IMR-90 (cell line): ENCODE data around the gene RBFOX1. TPM values are rescaled to one million over a fixed set of nuclear protein-coding genes. Genes with fewer than 3 reads are reported as not detected.

Source experiments
- ATAC-seq: fragments of 200-7000 bp; cut with Tn5 transposase; 2 replicates; pipeline ENCODE4 v1.9.1; 2020; ENCODE audit warnings: low read depth, mild to moderate bottlenecking, moderate library complexity
- BruUV-seq: library from RNA; stranded (reverse); fragments of 400-500 nt; replicated peaks from 2 replicates; lab custom pipeline; 2021; lab: Mats Ljungman, UMichigan
- CTCF ChIA-PET: fragments of 300-600 bp; formaldehyde crosslinking; extraction: SDS; loops from one replicate; lab custom pipeline; 2021; ENCODE audit warnings: antibody characterized with exemption; lab: Yijun Ruan, JAX
- POLR2A ChIA-PET: fragments of 300-600 bp; sonication (Branson Sonifier 250); formaldehyde crosslinking; loops from one replicate; lab custom pipeline; 2022; ENCODE audit warnings: antibody characterized with exemption; ENCODE audit not compliant: unreplicated experiment; lab: Charles Lee
- DNase-seq: peaks from one replicate; pipeline ENCODE4 v3.0.0; 2013
- H2AFZ ChIP-seq: replicated peaks from 2 replicates; pipeline ENCODE3; 2013; ENCODE audit warnings: low read length, mild to moderate bottlenecking; ENCODE audit not compliant: poor library complexity
- H2AK5ac ChIP-seq: 2 replicates; pipeline ENCODE4 v1.6.1; 2013; ENCODE audit warnings: low read depth, low read length, inconsistent platforms
- H2AK9ac ChIP-seq: replicated peaks from 2 replicates; pipeline ENCODE3; 2013; ENCODE audit warnings: mild to moderate bottlenecking, low read depth, low read length, moderate library complexity; ENCODE audit not compliant: poor library complexity
- H2BK120ac ChIP-seq: 2 replicates; pipeline ENCODE4 v1.6.1; 2013; ENCODE audit warnings: low read depth, low read length, inconsistent platforms
- H2BK15ac ChIP-seq: 3 replicates; pipeline ENCODE4 v1.6.1; 2013; ENCODE audit warnings: low read depth, low read length, inconsistent platforms
- H2BK20ac ChIP-seq: 2 replicates; pipeline ENCODE4 v1.6.1; 2013; ENCODE audit warnings: low read depth, mild to moderate bottlenecking, inconsistent platforms, low read length, moderate library complexity
- H2BK5ac ChIP-seq: 2 replicates; pipeline ENCODE4 v1.6.1; 2013; ENCODE audit warnings: mild to moderate bottlenecking, low read depth, low read length, inconsistent platforms; ENCODE audit not compliant: poor library complexity, severe bottlenecking
- H3K14ac ChIP-seq: replicated peaks from 2 replicates; pipeline ENCODE4 v1.6.1; 2013; ENCODE audit warnings: low read depth, low read length, inconsistent platforms
- H3K18ac ChIP-seq: 2 replicates; pipeline ENCODE4 v1.6.1; 2013; ENCODE audit warnings: low read depth, low read length, control low read depth
- H3K23ac ChIP-seq: 2 replicates; pipeline ENCODE4 v1.6.1; 2013; ENCODE audit warnings: low read depth, low read length, inconsistent platforms
- H3K27ac ChIP-seq: 2 replicates; pipeline ENCODE4 v1.5.1; 2013; ENCODE audit warnings: mild to moderate bottlenecking, control low read depth, low read length; ENCODE audit not compliant: insufficient read depth
- H3K27me3 ChIP-seq: 2 replicates; pipeline ENCODE4 v1.6.1; 2013; ENCODE audit warnings: low read length; ENCODE audit not compliant: control insufficient read depth, insufficient read depth
- H3K36me3 ChIP-seq: 2 replicates; pipeline ENCODE4 v1.6.1; 2013; ENCODE audit warnings: low read length, mixed read lengths; ENCODE audit not compliant: control insufficient read depth, insufficient read depth
- H3K4ac ChIP-seq: 2 replicates; pipeline ENCODE4 v1.6.1; 2013; ENCODE audit warnings: low read depth, low read length, inconsistent platforms
- H3K4me1 ChIP-seq: 2 replicates; pipeline ENCODE4 v1.6.1; 2013; ENCODE audit warnings: low read length, mixed read lengths; ENCODE audit not compliant: control insufficient read depth, insufficient read depth
- H3K4me2 ChIP-seq: 2 replicates; pipeline ENCODE4 v1.6.1; 2013; ENCODE audit warnings: low read depth, mild to moderate bottlenecking, control low read depth, low read length, moderate library complexity
- H3K4me3 ChIP-seq: 2 replicates; pipeline ENCODE4 v1.5.1; 2013; ENCODE audit warnings: low read depth, mild to moderate bottlenecking, control low read depth, low read length, moderate library complexity; ENCODE audit not compliant: insufficient read depth
- H3K56ac ChIP-seq: 2 replicates; pipeline ENCODE4 v1.6.1; 2013; ENCODE audit warnings: low read length, inconsistent platforms; ENCODE audit not compliant: insufficient read depth; ENCODE audit errors: extremely low read depth
- H3K79me1 ChIP-seq, 2 experiments: 2 replicates each; pipeline ENCODE4 v1.6.1; 2013; ENCODE audit warnings: low read length in 2 of 2, inconsistent platforms in 1 of 2, low read depth in 1 of 2
- H3K9ac ChIP-seq: 2 replicates; pipeline ENCODE4 v1.6.1; 2013; ENCODE audit warnings: low read depth, low read length, control low read depth
- H3K9me1 ChIP-seq: 2 replicates; pipeline ENCODE4 v1.6.1; 2013; ENCODE audit warnings: low read length, inconsistent platforms; ENCODE audit not compliant: insufficient read depth
- H3K9me3 ChIP-seq: 2 replicates; pipeline ENCODE4 v1.6.1; 2013; ENCODE audit warnings: low read length; ENCODE audit not compliant: control insufficient read depth, insufficient read depth
- H4K20me1 ChIP-seq: 2 replicates; pipeline ENCODE4 v1.6.1; 2013; ENCODE audit warnings: low read length, inconsistent platforms; ENCODE audit not compliant: insufficient read depth
- H4K5ac ChIP-seq: 2 replicates; pipeline ENCODE4 v1.6.1; 2013; ENCODE audit warnings: mild to moderate bottlenecking, low read depth, low read length, control low read depth
- H4K8ac ChIP-seq, 2 experiments: 2 replicates each; pipeline ENCODE4 v1.6.1; 2013; ENCODE audit warnings: low read depth in 2 of 2, low read length in 2 of 2, control low read depth in 1 of 2, inconsistent platforms in 1 of 2
- H4K91ac ChIP-seq: 2 replicates; pipeline ENCODE4 v1.6.1; 2013; ENCODE audit warnings: low read depth, low read length, inconsistent platforms; ENCODE audit not compliant: insufficient read depth
- BHLHE40 ChIP-seq: fragments of 150-350 bp; IDR thresholded peaks from 2 replicates; pipeline ENCODE4 v1.6.1; 2016; ENCODE audit warnings: mild to moderate bottlenecking, low read depth, low read length
- CEBPB ChIP-seq: IDR thresholded peaks from 2 replicates; pipeline ENCODE4 v1.6.1; 2012; ENCODE audit warnings: low read depth, low read length, improper control_type of control experiment
- CHD1 ChIP-seq: IDR thresholded peaks from 2 replicates; pipeline ENCODE4 v1.6.1; 2012; ENCODE audit warnings: low read depth, low read length, improper control_type of control experiment
- ELK1 ChIP-seq: fragments of 150-350 bp; IDR thresholded peaks from 2 replicates; pipeline ENCODE4 v1.6.1; 2016; ENCODE audit warnings: low read depth, mild to moderate bottlenecking, low read length, moderate library complexity, borderline replicate concordance
- FOS ChIP-seq: fragments of 150-350 bp; IDR thresholded peaks from 2 replicates; pipeline ENCODE4 v1.6.1; 2016; ENCODE audit warnings: low read depth, low read length
- MAFK ChIP-seq: IDR thresholded peaks from 2 replicates; pipeline ENCODE4 v1.6.1; 2012; ENCODE audit warnings: low read depth, low read length, improper control_type of control experiment
- MAZ ChIP-seq: IDR thresholded peaks from 2 replicates; pipeline ENCODE4 v1.6.1; 2012; ENCODE audit warnings: low read depth, mild to moderate bottlenecking, low read length, improper control_type of control experiment, moderate library complexity, borderline replicate concordance
- MXI1 ChIP-seq: IDR thresholded peaks from 2 replicates; pipeline ENCODE4 v1.6.1; 2012; ENCODE audit warnings: low read depth, mild to moderate bottlenecking, low read length, moderate library complexity, borderline replicate concordance
- NFE2L2 ChIP-seq: fragments of 150-350 bp; IDR thresholded peaks from 2 replicates; pipeline ENCODE4 v1.6.1; 2016; ENCODE audit warnings: low read depth, mild to moderate bottlenecking, low read length
- POLR2A ChIP-seq: IDR thresholded peaks from 2 replicates; pipeline ENCODE4 v1.6.1; 2012; ENCODE audit warnings: mild to moderate bottlenecking, low read depth, low read length
- RAD21 ChIP-seq: IDR thresholded peaks from 2 replicates; pipeline ENCODE4 v1.6.1; 2012; ENCODE audit warnings: low read length, improper control_type of control experiment
- RCOR1 ChIP-seq: IDR thresholded peaks from 2 replicates; pipeline ENCODE4 v1.6.1; 2012; ENCODE audit warnings: mild to moderate bottlenecking, low read length, improper control_type of control experiment; ENCODE audit not compliant: insufficient replicate concordance
- RFX5 ChIP-seq: IDR thresholded peaks from 2 replicates; pipeline ENCODE4 v1.8.0; 2012; ENCODE audit warnings: low read depth, mild to moderate bottlenecking, low read length, moderate library complexity
- SMC3 ChIP-seq: fragments of 150-350 bp; IDR thresholded peaks from 2 replicates; pipeline ENCODE4 v1.6.1; 2016; ENCODE audit warnings: low read depth, mild to moderate bottlenecking, antibody characterized with exemption, low read length, moderate library complexity
- USF2 ChIP-seq: fragments of 150-350 bp; IDR thresholded peaks from 2 replicates; pipeline ENCODE4 v1.6.1; 2017; ENCODE audit warnings: mild to moderate bottlenecking, antibody characterized with exemption, low read length, low read depth
- WGBS, 2 experiments: methylation state at CpG; one replicate each; pipeline versions ENCODE4 v1.1.5 to v1.1.7; 2013; ENCODE audit warnings: missing lambda C conversion rate in 2 of 2; ENCODE audit not compliant: insufficient read length in 1 of 2; ENCODE audit errors: extremely low coverage in 2 of 2; 5-methylcytosine and 5-hydroxymethylcytosine counted together
- dilution Hi-C: fragments of 300-500 bp; cut with HindIII; formaldehyde crosslinking; loops from one replicate; pipeline ENCODE4 v1.14.3; 2018; ENCODE audit warnings: low sequenced_read_pairs; ENCODE audit not compliant: unreplicated experiment
- in situ Hi-C: fragments of 300-500 bp; cut with MboI; formaldehyde crosslinking; loops from 3 replicates; pipeline ENCODE4 v1.14.3; 2019; ENCODE audit warnings: low sequenced_read_pairs, inconsistent platforms, mixed read lengths
- intact Hi-C: fragments of 100-400 bp; cut with micrococcal nuclease; formaldehyde crosslinking; loops from 2 replicates; pipeline ENCODE4 v1.10.0; 2022
- polyA plus RNA-seq, 3 experiments: library from polyadenylated mRNA; depleted of rRNA; stranded (reverse); fragments of >200 nt; gene quantifications; 2 replicates each; pipeline ENCODE4 v1.2.3, GENCODE V29; 2012; ENCODE audit warnings: low replicate concordance in 1 of 3
- total RNA-seq: library from RNA; depleted of rRNA; stranded (reverse); fragments of >200 nt; gene quantifications from 2 replicates; pipeline ENCODE4 v1.2.3, GENCODE V29; 2012

RBFOX1 gene
- total and polyA plus RNA-seq, 2 of the 4 experiments (the other 2 are of a cell fraction) = not detected

GRCh38 chr16:7515543-7515942 is 182.9 kb downstream of the RBFOX1 start:
- POLR2A ChIA-PET = no interaction called here
- Histone ChIP-seq H3K4me1 (no peaks in the 10 kb centered on the region), H3K9me3 (peaks cover 15% of the 10 kb centered on the region), H3K27ac (no peak overlapping the region), H3K4me3 (no peak overlapping the region), H2BK15ac (no peak overlapping the region), H4K20me1 (no peaks in the 10 kb centered on the region), H4K8ac (no peak overlapping the region), H3K9me1 (no peaks in the 10 kb centered on the region), H3K9ac (no peak overlapping the region), H2BK5ac (no peak overlapping the region), H4K91ac (no peak overlapping the region), H3K79me1 (no peaks in the 10 kb centered on the region), H2BK20ac (no peak overlapping the region), H3K56ac (no peak overlapping the region), H3K14ac (no peak overlapping the region), H3K4me2 (no peak overlapping the region), H2BK120ac (no peak overlapping the region), H3K27me3 (no peaks in the 10 kb centered on the region), H3K36me3 (no peaks in the 10 kb centered on the region), H2AK5ac (no peak overlapping the region), H3K23ac (no peak overlapping the region), H3K4ac (no peak overlapping the region), H2AFZ (no peak overlapping the region), H2AK9ac (no peak overlapping the region), H4K5ac (no peak overlapping the region), H3K18ac (no peak overlapping the region)
- no peak for TF ChIP-seq MAZ
- no peak for TF ChIP-seq USF2
- no peak for TF ChIP-seq RCOR1
- TF ChIP-seq MAFK = no peak
- no peak for TF ChIP-seq CEBPB
- TF ChIP-seq RAD21 = no peak
- TF ChIP-seq RFX5 = no peak
- no peak for TF ChIP-seq POLR2A
- no peak for TF ChIP-seq SMC3
- TF ChIP-seq ELK1 = no peak
- TF ChIP-seq MXI1 = no peak
- no peak for TF ChIP-seq FOS
- no peak for TF ChIP-seq BHLHE40
- TF ChIP-seq CHD1 = no peak
- no peak for TF ChIP-seq NFE2L2
- WGBS, 2 experiments = no CpG with 5 or more reads among the region's 5 CpGs
- DNase-seq (no peak), ATAC-seq (no peak)
- intact Hi-C loops (no loop called here), dilution Hi-C loops (no loop called here), in situ Hi-C loops (no loop called here)
- CTCF ChIA-PET = interaction anchor here (0.6 kb wide), 1 partner anchor 129 kb away, joined by 3 read pairs; no protein-coding TSS in a partner anchor
- no TSS peak for BruUV-seq
